Parathyroid adenoma (tissue), 2 donors: ENCODE measurements around the gene FANCC.

Experiments used
- H2AFZ ChIP-seq: fragments of 300-600 bp; sonication (generic); one replicate; pipeline ENCODE4 v1.7.0; 2017; ENCODE audit warnings: antibody characterized with exemption, mild to moderate bottlenecking
- H3K27ac ChIP-seq: fragments of 300-600 bp; sonication (generic); one replicate; pipeline ENCODE4 v1.7.0; 2017
- H3K27me3 ChIP-seq: fragments of 300-600 bp; sonication (generic); one replicate; pipeline ENCODE4 v1.7.0; 2017; ENCODE audit warnings: low read length; ENCODE audit not compliant: control insufficient read depth, insufficient read depth
- H3K36me3 ChIP-seq: fragments of 300-600 bp; sonication (generic); one replicate; pipeline ENCODE4 v1.7.0; 2017; ENCODE audit warnings: low read length; ENCODE audit not compliant: control insufficient read depth, insufficient read depth
- H3K4me1 ChIP-seq: fragments of 300-600 bp; sonication (generic); one replicate; pipeline ENCODE4 v1.7.0; 2017; ENCODE audit warnings: control low read depth
- H3K4me2 ChIP-seq: fragments of 300-600 bp; sonication (generic); one replicate; pipeline ENCODE4 v1.7.0; 2017; ENCODE audit warnings: low read length
- H3K4me3 ChIP-seq: fragments of 300-600 bp; sonication (generic); one replicate; pipeline ENCODE4 v1.7.0; 2017; ENCODE audit warnings: low read depth, low read length
- H3K79me2 ChIP-seq: fragments of 300-600 bp; sonication (generic); one replicate; pipeline ENCODE4 v1.7.0; 2017; ENCODE audit warnings: control low read depth
- H3K9ac ChIP-seq: fragments of 300-600 bp; sonication (generic); one replicate; pipeline ENCODE4 v1.7.0; 2017; ENCODE audit warnings: mild to moderate bottlenecking
- H3K9me3 ChIP-seq: fragments of 300-600 bp; sonication (generic); one replicate; pipeline ENCODE4 v1.7.0; 2017; ENCODE audit warnings: low read length; ENCODE audit not compliant: control insufficient read depth
- TF ChIP-seq, protein P1 (sequence below): fragments of 300-600 bp; sonication (generic); IDR thresholded peaks from one replicate; pipeline ENCODE4 v1.7.0; 2017; ENCODE audit warnings: antibody characterized with exemption, mild to moderate bottlenecking
- donor health status: primary hyperparathyroidism.

The FANCC gene

DNA sequence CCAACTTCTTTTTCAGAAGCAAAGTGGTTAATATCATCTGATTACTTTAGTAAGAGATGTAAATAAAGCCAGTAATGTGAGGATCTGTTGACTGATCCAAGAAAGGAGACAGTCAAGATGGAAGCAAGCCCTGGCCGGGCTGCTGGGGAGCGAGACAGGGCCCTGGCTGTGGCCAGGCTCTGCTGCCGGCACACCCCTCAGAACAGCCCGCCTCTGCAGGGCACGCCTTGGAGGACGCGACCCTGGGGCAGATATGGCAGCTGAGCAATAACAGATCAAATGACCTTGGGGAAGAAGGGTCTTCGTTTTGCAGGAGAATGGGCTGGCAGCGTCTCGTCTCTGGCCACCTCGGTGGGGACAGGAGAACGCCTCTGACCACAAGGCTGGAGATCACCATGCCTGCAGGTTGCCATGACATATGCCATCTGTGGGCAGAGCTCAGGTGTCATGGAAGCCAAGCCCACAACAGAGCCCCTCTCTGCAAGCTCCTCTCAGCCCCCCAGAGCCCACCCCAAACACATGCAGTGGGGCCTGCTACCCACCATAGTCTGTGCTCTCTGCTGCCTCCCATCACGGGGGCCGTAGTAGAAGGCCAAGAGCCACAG is 206.5 kb downstream of the FANCC start:
- H3K27me3 ChIP-seq: no peaks in the 10 kb centered on the region
- H3K9ac ChIP-seq: no peak overlapping the region
- no peak overlapping the region for H3K4me3 ChIP-seq
- no peak overlapping the region for H3K27ac ChIP-seq
- H2AFZ ChIP-seq: no peak overlapping the region
- no peak overlapping the region for H3K4me2 ChIP-seq
- no peaks in the 10 kb centered on the region for H3K79me2 ChIP-seq
- H3K4me1 ChIP-seq: no peaks in the 10 kb centered on the region
- no peaks in the 10 kb centered on the region for H3K9me3 ChIP-seq
- no peaks in the 10 kb centered on the region for H3K36me3 ChIP-seq
- TF ChIP-seq, protein P1, sequence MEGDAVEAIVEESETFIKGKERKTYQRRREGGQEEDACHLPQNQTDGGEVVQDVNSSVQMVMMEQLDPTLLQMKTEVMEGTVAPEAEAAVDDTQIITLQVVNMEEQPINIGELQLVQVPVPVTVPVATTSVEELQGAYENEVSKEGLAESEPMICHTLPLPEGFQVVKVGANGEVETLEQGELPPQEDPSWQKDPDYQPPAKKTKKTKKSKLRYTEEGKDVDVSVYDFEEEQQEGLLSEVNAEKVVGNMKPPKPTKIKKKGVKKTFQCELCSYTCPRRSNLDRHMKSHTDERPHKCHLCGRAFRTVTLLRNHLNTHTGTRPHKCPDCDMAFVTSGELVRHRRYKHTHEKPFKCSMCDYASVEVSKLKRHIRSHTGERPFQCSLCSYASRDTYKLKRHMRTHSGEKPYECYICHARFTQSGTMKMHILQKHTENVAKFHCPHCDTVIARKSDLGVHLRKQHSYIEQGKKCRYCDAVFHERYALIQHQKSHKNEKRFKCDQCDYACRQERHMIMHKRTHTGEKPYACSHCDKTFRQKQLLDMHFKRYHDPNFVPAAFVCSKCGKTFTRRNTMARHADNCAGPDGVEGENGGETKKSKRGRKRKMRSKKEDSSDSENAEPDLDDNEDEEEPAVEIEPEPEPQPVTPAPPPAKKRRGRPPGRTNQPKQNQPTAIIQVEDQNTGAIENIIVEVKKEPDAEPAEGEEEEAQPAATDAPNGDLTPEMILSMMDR: no peak

DNA sequence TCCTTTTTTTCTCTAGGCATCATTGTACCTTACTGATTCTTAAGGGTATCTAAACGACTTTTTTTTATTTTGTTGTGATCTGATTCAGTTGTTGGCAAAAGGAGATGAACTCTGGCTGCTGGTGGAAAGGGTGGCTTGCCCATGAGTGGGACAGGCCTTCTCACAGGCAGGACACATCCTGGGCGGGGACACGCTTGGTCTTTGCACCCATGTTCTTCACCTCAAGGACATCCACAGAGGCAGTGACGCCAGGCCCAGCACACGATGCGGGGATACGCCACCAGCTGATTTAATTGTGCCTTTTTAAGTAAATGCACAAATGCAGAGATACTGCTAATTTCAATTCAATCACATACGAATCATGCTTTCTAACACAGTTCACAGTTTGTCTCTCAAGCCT is 208.1 kb downstream of the FANCC start:
- no peaks in the 10 kb centered on the region for H3K4me1 ChIP-seq
- H3K79me2 ChIP-seq: no peaks in the 10 kb centered on the region
- no peaks in the 10 kb centered on the region for H3K36me3 ChIP-seq
- no peaks in the 10 kb centered on the region for H3K9me3 ChIP-seq
- no peak overlapping the region for H2AFZ ChIP-seq
- no peak overlapping the region for H3K9ac ChIP-seq
- no peaks in the 10 kb centered on the region for H3K27me3 ChIP-seq
- no peak overlapping the region for H3K4me3 ChIP-seq
- TF ChIP-seq, protein P1: no peak
- H3K27ac ChIP-seq: no peak overlapping the region
- H3K4me2 ChIP-seq: no peak overlapping the region

DNA sequence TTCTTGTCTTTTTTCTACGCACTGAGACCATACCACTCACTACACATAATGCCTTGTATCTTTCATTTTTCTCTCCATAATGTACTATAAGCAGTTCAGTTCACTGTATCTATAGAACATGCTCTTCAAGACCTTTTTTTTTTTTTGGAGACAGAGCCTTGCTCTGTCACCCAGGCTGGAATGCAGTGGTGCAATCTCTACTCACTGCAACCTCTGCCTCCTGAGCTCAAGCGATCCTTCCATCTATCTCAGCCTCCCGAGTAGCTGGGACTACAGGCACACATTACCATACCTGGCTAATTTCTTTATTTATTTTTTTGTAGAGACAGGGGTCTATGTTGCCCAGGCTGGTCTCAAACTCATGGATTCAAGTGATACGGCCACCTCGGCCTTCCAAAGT is 208.7 kb downstream of the FANCC start:
- Histone ChIP-seq H3K27ac (no peak overlapping the region), H3K4me1 (no peaks in the 10 kb centered on the region), H3K4me3 (no peak overlapping the region), H3K27me3 (no peaks in the 10 kb centered on the region), H3K36me3 (no peaks in the 10 kb centered on the region), H3K9ac (no peak overlapping the region), H2AFZ (no peak overlapping the region), H3K79me2 (no peaks in the 10 kb centered on the region), H3K4me2 (no peak overlapping the region), H3K9me3 (no peaks in the 10 kb centered on the region)
- TF ChIP-seq, protein P1: no peak

DNA sequence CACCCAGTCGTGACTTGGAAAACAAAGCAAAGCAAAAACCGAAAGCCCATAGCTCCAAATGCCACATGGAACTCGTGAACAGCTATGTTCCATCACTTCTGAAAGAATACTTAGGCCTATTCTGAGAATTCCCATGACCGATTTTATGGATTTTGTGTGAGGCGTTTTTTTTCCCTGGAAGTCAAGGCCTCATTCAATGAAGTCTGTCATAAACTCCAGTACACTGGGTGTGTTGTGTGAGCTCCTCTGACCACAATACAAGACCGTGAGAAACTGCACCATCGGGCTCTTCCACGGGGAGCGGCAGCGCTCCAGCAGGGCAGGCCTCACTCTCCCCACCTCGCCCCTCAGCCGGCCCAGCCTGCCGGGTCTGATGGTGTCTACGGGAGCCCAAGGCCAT is 209.5 kb downstream of the FANCC start:
- Histone ChIP-seq H3K79me2 (no peaks in the 10 kb centered on the region), H3K36me3 (no peaks in the 10 kb centered on the region), H3K4me3 (no peak overlapping the region), H2AFZ (no peak overlapping the region), H3K27me3 (no peaks in the 10 kb centered on the region), H3K9me3 (no peaks in the 10 kb centered on the region), H3K9ac (no peak overlapping the region), H3K4me2 (no peak overlapping the region), H3K27ac (no peak overlapping the region), H3K4me1 (no peaks in the 10 kb centered on the region)
- TF ChIP-seq, protein P1: no peak

DNA sequence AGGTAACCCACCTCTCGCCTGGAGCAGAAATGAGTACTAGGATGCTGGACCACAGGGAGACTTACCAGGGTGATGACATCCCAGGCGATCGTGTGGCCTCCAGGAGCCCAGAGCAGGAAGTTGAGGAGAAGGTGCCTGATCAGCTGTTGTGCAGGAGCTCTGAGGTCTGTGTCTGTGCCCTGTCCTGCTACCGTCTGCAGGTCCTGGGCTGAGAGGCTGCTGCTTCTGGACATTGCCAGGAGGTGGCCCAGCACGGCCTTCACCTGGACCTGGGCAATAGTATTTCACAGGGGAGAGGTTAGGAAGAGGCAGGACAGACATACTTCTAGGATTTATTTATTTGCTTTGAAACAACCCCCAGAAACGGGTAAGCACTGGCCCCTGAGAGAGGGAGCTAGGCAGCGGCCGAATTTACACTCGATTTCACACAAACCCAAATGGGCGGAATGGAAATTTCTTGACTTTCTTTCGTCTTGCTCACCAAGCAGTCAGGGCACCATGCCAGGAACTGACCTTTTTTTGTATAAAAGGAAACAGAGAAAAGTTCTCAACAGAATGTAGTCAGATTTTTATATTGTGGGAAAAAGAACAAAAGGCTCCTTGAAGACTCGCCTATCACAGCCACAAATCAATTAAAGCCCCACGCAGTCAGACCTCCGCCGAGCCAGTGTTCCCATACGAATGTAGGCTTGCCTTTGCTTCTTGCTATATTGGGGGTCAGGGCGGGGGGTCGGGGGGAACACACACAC is 210.3 kb downstream of the FANCC start:
- Histone ChIP-seq H3K4me2 (no peak overlapping the region), H3K27ac (no peak overlapping the region), H3K27me3 (no peaks in the 10 kb centered on the region), H3K9me3 (no peaks in the 10 kb centered on the region), H3K4me1 (no peaks in the 10 kb centered on the region), H3K4me3 (no peak overlapping the region), H2AFZ (no peak overlapping the region), H3K36me3 (no peaks in the 10 kb centered on the region), H3K79me2 (no peaks in the 10 kb centered on the region), H3K9ac (no peak overlapping the region)
- TF ChIP-seq, protein P1: no peak
